Esophagus squamous epithelium (tissue), 4 donors: ENCODE measurements around the gene FAM20C.

Source experiments
- CTCF ChIP-seq, 6 experiments: fragments of 450-650 bp in 4 of 6; fragments of 200-600 bp in 2 of 6; sonication (generic) in 2 of 6; IDR thresholded peaks; one replicate each; pipeline ENCODE4 v1.5.1; 2016 to 2019; ENCODE audit warnings: antibody characterized with exemption in 6 of 6, mild to moderate bottlenecking in 4 of 6, moderate library complexity in 4 of 6
- POLR2A ChIP-seq, 4 donors: fragments of 450-650 bp; IDR thresholded peaks; one replicate each; pipeline ENCODE4 v1.6.1; 2017; ENCODE audit warnings: antibody characterized with exemption in 4 of 4, mild to moderate bottlenecking in 4 of 4, moderate library complexity in 3 of 4

GRCh38 chr7:241513-241912 lies 49.1 kb downstream of the FAM20C start:
- TF ChIP-seq CTCF (IDR thresholded peaks at IDR 0.05), result no peak
- TF ChIP-seq POLR2A (IDR thresholded peaks at IDR 0.05), result no peak
